HG03469 (cell line): Measurements from ENCODE around the gene NRF1.

Experiments used
- ATAC-seq: cut with Tn5 transposase; IDR thresholded peaks from one replicate; pipeline ENCODE4 v1.9.1; 2021; ENCODE audit warnings: mild to moderate bottlenecking, moderate library complexity, moderate number of reproducible peaks; ENCODE audit not compliant: unreplicated experiment

NRF1 gene

DNA sequence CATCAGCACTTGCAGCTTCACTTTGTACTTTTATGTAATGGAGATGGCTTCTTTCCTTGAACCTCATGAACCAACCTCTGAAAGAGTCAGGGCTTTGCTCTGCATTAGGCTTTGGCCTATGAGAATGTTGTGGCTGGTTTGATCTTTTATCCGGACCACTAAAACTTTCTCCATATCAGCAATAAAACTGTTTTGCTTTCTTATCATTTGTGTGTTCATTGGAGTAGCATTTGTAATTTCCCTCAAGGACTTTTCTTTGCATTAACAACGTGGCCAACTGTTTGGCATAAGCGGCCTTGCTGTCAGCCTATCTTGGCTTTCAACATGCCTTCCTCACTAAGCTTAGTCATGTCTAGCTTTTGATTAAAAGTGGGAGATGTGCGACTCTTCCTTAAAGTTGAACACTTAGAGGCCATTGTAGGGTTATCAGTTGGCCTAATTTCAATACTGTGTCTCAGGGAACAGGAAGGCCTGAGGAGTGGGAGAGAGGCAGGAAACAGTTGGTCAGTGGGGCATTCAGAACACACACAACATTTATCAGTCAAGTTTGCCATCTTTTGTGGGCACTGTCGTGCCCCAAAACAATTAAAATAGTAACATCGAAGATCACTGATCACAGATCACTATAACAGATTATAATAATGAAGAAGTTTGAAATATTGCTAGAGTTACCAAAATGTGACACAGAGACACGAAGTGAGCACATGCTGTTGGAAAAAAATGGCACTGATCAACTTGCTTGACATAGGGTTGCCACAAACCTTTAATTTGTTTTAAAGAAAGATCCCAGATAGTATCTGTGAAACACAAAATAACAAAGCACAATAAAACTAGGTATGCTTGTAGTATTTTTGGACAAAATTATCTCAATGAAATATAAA, 64.7 kb downstream of the NRF1 start:
- ATAC-seq = no peak

DNA sequence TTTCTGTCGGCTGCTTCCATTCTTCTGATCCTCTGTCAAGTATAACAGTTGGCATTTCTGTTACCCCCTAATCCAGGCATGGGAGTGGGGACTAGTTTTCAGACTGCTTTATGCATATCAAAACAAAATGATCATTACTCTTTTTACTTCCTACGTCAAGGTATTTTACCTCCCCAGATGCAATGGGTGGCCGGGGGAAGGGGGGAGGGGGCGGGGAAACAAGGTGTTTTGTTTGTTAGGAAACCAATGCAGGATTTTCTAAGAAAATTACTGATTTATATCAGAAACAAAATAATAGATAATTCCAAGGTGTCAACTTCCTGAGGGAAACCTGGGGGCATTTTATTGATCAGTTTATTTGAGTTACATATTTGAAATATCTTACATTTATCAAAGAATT, 66.3 kb downstream of the NRF1 start:
- ATAC-seq = no peak

DNA sequence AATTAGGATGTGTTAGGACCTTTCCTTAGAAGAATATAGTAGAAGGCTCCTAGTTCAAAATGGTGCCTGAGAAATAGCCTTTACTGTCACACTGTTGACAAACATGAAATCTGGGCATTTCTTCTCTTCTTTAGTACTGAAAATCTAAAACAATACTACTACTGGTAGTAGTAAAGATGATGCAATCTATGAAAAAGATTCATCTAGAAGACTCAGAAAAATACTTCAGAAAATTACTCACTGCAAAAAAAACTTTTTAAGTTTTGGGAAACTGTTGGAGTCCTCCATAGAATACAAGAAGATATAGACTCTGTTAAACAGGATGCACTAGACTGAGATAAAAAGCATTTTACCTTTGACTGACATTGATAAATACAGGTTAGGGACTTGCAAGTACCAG, 67.1 kb downstream of the NRF1 start:
- ATAC-seq = no peak

DNA sequence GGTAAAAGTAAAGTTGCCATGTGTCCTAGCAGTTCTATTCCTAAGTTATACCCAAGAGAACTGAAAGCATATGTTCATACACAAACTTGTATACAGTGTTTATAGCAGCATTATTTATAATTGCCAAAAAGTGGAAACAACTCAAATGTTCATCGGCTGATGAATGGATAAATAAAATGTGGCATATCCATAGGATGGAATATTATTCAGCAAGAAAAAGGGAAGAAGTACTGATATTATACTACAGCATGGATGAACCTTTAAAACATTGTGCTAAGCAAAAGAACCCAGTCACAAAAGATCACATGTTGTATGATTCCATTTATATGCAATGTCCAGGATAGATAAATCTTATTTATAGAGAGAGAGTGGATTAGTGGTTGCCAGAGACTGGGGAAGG, 68.9 kb downstream of the NRF1 start:
- no peak for ATAC-seq

DNA sequence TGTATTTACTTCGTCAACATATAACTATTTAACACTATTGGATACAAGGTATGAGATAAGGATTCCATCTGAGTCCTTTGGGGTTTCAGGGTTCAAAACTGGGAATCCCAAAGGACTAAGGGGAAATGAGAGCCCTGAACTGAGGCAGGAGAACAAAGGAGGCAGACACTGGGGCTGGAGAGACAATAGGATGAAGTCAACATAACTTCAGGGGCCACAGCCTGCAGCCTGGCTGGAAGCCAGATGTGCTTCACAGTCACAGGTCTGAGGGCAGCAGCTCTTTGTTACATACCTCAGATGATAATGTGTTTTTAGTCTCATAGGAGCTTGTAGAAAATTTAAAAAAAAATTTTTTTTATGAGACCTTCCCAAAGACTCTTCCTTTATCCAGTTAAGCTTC, 73.3 kb downstream of the NRF1 start:
- ATAC-seq = no peak

DNA sequence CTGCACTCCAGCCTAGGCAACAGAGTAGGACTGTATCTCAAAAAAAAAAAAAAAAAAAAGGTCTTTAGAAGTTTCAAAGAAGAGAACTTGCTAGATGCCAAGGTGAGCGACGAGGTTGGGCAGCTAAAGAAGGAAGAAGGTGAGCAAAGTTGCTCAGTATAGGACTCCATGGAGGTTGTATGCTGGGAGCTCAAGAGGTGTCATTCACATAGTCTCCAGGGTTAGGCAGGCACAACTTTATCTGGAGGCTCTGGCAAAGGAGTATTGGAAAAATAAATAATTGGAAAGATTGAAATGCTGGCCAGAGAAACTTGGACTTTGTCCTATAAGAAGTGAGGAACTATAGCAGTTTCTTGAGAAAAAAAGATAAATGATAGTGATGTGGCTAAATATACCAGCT, 74.5 kb downstream of the NRF1 start:
- ATAC-seq = no peak

DNA sequence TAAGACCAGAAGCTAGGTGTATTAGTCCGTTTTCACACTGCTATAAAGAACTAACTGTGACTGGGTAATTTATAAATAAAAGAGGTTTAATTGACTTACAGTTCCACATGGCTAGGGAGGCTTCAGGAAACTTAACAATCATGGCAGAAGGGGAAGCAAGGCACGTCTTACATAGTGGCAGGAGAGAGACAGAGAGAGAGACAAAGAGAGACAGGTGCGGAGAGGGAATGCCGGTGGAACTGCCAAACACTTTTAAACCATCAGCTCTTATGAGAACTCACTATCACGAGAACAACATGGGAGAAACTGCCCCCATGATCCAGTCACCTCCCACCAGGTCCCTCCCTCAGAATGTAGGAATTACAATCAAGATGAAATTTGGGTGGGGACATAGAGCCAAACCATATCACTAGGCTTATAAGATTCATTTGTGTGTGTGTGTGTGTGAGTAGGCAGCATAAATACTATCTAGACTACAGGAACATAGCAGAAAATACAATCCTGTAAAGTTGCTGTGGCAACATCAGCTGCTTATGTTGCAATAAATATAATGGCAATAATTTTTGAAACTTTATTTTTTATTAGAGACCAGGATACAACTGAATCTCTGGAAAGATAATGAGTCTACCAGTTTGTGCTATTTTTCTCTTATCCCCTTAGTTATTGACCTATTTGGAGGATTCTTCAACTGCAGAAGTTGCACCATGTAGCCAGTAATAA, 77.1 kb downstream of the NRF1 start:
- no peak for ATAC-seq

DNA sequence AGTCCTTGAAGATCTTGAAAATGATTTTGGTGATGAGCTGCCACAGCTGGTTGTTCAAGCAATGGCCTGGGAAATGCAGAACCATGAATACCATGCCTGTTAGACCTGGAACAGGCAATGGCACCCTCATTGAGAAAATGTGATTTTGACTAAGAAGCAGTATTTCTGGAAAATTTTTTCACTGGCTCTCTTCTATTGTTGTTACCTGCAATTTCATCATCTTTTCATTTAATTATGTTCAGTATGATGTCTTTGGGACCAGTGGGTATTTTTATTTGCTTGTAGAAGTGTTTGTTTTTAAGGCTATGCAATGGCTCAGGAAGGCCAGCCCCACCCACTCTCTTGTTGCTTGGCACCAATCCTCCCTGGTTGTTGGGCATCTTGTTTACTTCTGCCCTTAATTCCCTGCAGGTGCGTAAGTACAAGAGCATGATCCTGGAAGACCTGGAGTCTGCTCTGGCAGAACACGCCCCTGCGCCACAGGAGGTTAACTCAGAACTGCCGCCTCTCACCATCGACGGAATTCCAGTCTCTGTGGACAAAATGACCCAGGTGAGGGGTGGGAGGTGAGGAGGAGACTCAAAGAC, 78.6 kb downstream of the NRF1 start:
- ATAC-seq = no peak

DNA sequence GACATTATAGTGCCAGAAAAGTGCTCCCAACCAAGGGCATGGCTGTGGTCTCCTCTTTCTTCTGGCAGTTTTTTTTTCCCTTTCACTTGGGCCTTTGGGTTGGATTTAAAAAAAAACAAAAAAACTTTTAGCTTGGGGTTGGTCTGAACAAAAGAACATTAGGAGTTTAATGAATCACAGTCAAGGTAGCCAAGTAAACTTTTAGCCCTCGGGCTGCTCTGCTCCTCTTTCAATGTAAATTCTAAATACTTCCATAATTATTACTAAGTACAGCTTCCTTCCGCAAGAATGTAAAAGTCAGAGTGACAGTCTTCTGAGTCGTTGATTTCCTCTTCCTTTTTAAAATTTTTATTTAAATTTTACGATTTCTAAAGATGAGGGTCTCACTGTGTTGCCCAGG, 79.2 kb downstream of the NRF1 start:
- ATAC-seq = no peak

DNA sequence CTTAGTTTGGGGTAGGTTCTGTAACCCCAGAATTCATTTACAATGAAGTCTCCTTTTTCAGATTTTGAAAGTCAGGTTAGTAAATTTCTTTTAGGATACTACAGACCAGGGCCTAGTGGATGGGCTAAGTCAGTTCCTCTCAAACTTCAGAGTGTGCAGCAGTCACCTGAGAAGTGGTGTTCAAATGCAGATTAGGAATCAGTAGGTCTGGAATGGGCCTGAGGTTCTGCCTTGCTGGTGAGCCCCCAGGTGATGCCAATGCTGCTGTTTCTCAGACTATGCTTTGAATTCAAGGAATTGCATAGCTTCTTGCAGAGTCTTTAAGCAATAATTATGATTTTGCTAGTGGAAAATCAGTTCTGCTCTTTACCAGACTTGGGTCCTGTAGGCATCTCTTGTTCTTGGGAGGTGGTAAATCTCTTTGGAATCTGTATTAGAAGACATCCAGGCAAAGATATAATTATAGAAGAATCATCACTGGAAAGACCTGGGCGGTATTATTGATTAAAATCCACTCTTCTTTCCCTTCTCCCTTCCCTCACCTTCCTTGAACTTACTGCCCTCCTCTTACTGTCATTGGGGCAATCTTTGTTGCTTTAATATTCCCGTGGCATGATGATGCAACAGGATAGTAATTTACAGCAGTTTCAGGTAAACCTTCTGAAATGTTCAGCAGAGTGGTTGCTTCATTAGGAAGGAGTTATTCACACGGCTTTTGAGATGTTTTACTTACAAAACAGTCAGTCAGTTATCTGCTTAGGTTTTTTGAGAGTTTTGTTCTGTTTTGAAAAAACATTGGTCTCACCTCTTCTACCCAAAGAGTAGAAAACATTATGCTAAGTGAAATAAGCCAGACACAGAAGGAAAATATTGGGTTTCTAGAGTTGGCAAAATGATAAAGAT, 87.2 kb downstream of the NRF1 start:
- no peak for ATAC-seq

DNA sequence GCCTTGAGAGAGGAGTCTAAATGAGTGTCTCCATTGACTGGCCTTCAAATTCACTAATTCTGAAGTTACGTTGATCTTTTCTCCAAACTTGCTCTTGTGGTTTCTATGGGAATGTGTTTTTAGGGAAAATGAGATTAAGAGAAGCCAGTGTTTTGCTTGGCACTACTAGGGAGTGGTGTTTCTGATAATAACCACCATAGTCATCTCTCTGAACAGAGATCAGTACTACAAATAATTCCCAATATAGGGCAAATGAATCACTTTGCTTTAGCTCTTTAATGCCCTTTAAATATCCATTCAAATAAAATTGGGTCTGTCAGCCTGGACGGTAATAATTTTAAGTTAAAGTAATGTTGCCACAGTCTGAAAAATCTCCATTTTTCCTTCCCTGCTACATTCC, 90.8 kb downstream of the NRF1 start:
- no peak for ATAC-seq

DNA sequence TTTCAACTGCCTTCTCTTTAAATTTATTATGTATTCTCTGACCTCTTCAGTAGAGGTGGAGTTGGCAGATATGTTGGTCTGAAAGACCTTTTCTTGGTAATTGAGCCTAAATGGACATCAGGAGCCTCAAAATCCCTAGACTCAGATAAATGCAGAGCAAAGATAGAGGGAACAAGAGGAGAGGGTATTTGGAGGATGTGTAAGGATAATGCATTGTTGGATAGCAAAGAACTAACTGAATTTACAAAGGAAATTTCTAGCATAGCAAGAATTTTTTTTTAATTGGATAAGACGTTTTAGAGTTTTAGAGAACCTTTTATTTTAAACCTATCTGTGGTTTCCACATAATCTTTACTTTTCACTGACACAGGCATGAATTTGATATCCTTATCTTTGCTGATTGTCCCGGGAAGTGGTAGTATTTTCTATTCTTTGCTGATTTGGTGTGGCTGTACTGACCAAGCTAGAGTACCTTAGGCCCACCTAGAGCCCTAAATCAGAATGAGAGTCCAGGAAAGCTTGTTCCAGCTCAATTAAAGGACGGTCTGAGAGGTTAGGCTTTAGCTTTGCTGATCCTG, 91.3 kb downstream of the NRF1 start:
- no peak for ATAC-seq

DNA sequence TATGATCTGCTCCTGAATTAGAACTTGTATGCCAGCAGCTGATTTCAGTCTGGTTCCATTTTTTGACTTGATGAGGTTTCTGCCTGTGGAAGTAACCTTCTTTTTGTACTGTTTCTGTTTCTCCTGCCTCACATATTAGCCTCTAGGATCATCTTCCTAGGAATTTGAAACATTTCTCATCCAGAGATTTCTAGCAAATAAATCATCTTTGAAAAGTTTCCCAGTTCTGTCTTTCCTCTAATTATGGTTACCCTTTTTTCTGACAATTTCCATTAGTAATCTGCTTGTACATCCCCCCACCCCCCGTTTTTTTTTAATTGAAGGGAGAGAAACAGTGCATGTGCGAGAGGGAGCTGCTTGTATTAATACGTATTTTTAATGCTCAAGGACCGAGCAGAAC, 92.2 kb downstream of the NRF1 start:
- no peak for ATAC-seq

DNA sequence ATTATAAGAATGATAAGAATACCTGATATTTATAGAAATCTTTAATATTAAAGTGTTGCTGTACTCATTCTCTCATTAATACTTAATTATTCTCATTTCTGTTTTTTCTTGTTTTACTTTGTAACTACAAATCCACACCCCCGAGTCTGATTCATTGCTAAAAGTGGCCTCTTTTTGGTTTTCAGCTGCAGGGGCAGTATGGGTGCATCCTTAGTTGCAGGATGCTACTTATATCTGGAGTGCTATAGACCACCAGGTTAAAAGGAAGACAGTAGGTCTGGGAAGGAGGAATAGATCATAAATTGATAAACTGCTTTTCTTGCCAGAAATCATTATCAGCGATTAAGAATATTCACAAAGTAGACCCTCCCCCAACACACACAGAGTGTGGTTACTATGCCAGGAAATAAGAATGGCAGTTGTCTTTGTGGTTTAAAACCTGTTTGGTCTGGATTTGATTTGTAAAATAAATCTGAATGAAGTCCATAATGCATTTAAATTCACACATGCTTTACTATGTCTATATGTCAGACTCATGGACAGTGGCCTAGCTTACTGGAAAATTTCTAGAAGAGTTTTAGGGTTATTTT, 96.5 kb downstream of the NRF1 start:
- ATAC-seq = no peak

DNA sequence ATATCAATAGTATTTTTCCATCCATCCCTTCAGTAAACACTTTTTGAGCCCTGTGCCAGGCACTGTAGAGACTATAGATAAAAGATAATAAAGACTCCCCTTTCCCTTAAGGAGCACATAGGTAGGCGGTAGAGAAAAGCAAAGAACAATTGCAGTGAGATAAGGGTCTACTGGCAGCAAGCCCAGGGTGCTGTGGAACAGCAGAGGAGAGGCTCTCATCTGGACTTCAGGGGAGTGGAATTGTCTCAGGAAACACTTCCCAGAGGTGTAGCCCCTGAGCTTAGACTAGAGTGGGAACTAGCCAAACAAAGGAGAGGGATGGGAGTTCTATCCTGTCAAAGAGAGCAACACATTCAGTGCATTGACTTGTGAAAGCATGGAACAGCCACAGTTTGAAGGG, 102.0 kb downstream of the NRF1 start:
- no peak for ATAC-seq

DNA sequence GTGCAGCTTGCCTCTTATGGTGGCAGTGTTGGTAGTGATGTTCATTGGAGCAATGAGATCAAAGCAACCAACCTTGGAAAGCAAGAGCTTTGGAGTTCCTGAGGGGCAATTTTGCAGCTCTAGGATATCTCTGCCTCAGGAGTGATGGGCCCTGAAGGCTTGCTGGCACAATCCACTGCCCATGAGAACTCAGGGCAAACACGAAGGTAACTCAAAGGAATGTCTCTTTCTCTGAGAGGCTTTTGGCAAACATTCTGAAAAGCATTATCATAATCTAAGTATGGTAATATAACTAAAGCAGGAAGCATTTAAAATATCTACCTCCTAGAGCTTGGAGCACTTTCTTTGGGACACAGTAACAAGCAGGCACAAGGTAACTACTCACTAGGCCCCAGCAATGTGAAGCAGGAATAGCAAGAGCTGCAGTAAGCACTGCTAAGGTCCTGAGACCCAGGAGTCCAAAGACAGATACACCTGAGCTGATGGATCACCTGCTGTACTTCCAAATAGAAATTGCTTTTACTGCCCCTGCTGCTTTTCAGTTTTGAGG, 103.1 kb downstream of the NRF1 start:
- no peak for ATAC-seq

DNA sequence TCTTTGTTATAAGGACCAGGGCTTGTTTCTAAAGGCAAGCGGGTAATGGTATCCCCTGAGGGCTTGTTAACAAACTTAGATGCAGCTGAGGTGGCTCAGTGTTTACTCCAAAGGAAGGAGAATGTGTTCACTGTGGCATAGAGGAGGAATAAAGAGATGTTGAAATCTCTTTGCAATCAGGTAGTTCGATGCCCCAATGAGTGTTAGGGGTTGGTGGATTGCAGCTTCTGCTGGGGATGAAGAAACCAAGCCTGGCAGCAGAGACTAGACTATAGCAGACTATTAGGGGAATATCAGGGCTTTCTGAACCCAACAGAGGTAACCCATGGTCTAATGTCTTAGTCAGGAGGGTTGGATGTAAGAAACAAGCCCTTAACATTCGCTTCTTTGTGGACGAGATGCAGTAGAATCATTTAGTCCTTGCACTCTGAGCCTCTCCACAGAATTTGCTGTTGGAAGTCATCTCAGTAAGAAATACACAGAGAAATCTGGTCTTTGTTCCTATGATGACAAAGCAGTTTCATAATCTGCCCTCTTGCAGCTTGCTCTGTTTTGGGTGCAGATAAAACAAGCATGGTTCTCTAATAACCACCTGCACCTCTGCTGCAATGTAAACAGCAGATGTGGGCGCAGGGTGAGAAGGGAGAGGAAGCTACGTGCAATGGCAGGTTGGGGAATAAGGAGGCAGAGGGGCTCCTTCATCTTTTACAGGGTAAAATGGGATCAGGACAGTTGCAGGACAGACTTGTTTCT, 108.6 kb downstream of the NRF1 start:
- ATAC-seq = no peak

DNA sequence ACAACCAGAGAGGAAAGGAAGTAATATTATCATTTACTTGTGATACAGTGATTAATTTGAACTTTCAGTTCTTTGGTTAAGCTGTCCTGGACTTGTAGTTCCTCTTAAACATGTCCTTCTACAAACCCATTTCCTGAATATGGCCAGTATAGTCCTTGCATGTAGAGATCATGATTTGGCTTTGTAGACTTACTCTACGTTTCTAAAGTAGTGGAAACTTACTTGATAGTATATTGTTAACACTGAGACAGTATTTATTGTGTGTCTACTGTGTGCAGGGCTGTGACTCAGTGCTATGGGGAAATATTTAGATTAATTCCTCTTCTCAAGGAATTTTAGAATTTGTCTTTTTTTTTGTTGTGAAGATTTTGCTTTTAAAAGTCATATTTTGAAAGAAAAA, 109.5 kb downstream of the NRF1 start:
- no peak for ATAC-seq

DNA sequence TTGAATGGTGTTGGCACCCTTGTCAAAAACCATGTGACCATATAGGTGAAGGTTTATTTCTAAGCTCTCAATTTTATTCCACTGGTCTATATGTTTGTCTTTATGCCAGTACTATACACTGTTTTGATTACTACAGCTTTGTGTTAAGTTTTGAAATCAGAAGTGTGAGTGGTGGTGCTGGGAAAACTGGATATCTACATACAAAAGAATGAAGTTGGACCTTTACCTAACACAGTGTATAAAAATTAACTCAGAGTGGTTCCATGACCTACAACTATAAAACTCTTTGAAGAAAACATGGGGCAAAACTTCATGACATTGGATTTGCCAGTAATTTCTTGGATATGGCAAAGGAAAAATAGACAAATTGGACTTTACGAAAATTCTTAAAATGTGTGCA, 112.2 kb downstream of the NRF1 start:
- ATAC-seq = no peak
